K562 (cell line): ENCODE data around the gene BPTF. TPM values are rescaled to one million over a fixed set of nuclear protein-coding genes. Genes with fewer than 3 reads are reported as not detected.

ENCODE experiments used
- AFF1 ChIP-seq, 2 experiments: fragments of 450-650 bp; IDR thresholded peaks; 2 replicates each; pipeline ENCODE4 v1.6.1; 2018; ENCODE audit warnings: mild to moderate bottlenecking in 2 of 2, low read depth in 1 of 2; ENCODE audit not compliant: partially characterized antibody in 2 of 2
- DMBX1 ChIP-seq: fragments of 250-450 bp; sonication (Bioruptor Pico); IDR thresholded peaks from 2 replicates; pipeline ENCODE4 v1.8.0; 2022; ENCODE audit warnings: inconsistent platforms, mild to moderate bottlenecking, moderate library complexity, borderline replicate concordance
- KDM1A ChIP-seq, 2 experiments: fragments of 450-650 bp; IDR thresholded peaks; 2 replicates each; pipeline ENCODE4 v1.6.1; 2016; ENCODE audit warnings: mild to moderate bottlenecking in 2 of 2
- MIER1 ChIP-seq: fragments of 450-650 bp; IDR thresholded peaks from 2 replicates; pipeline ENCODE4 v1.6.1; 2016; ENCODE audit warnings: antibody characterized with exemption, mild to moderate bottlenecking, low read depth
- NRF1 ChIP-seq, 2 experiments: fragments of 450-650 bp; IDR thresholded peaks in 1 of 2; conservative IDR thresholded peaks in 1 of 2; 2 replicates each; pipeline ENCODE4 v1.6.1; 2014; ENCODE audit warnings: mild to moderate bottlenecking in 2 of 2
- PHF8 ChIP-seq: fragments of 200-600 bp; sonication (generic); IDR thresholded peaks from 2 replicates; pipeline ENCODE4 v1.6.1; 2012; ENCODE audit warnings: mixed run types, mild to moderate bottlenecking, inconsistent platforms, low read length, moderate library complexity, borderline replicate concordance
- SIN3B ChIP-seq: fragments of 450-650 bp; IDR thresholded peaks from 2 replicates; pipeline ENCODE4 v1.6.1; 2017; ENCODE audit warnings: low read depth, mild to moderate bottlenecking, moderate library complexity
- TEAD1 ChIP-seq, 2 experiments: fragments of 450-650 bp in 1 of 2; sonication (generic) in 1 of 2; formaldehyde crosslinking; IDR thresholded peaks; 2 replicates each; pipeline versions ENCODE4 v1.4.0 to v1.8.0; 2020 to 2022; ENCODE audit warnings: mild to moderate bottlenecking in 2 of 2, missing genetic modification reagents in 1 of 2
- THAP12 ChIP-seq: fragments of 250-450 bp; sonication (Bioruptor Pico); IDR thresholded peaks from 2 replicates; pipeline ENCODE4 v1.9.0; 2021; ENCODE audit warnings: mild to moderate bottlenecking, inconsistent platforms
- ZNF780A ChIP-seq: fragments of 250-450 bp; sonication (Bioruptor Pico); IDR thresholded peaks from 2 replicates; pipeline ENCODE4 v1.5.0; 2021; ENCODE audit warnings: mild to moderate bottlenecking
- polyA plus RNA-seq, 8 experiments: library from polyadenylated mRNA; depleted of rRNA in 4 of 8; stranded (reverse) in 5 of 8; unstranded in 3 of 8; fragments of >200 nt; fragmentation: Nextera tagmentation in 2 of 8; fragmentation: Illumina TruSeq in 1 of 8; extraction: Ambion mirVana in 2 of 8; extraction: Trizol in 1 of 8; gene quantifications; 2 replicates each; pipeline versions ENCODE4 v1.2.1 to v1.2.3, GENCODE V29; 2011 to 2014; ENCODE audit warnings: inconsistent platforms in 1 of 8, missing spikeins in 1 of 8
- total RNA-seq, 7 experiments: library from RNA; depleted of rRNA in 6 of 7; stranded (reverse); fragments of >200 nt in 6 of 7; fragmentation: Illumina TruSeq in 2 of 7; extraction: Trizol in 2 of 7; gene quantifications; 2 replicates each; pipeline versions ENCODE4 v1.2.1 to v1.2.3, GENCODE V29; 2011 to 2021; ENCODE audit warnings: low replicate concordance in 1 of 7

BPTF gene
- total and polyA plus RNA-seq, 9 of the 15 experiments (the other 6 are each of a cell fraction or from before 2014, with no cell fraction given) = 12.5 to 52.1 (median 26.9) TPM

DNA sequence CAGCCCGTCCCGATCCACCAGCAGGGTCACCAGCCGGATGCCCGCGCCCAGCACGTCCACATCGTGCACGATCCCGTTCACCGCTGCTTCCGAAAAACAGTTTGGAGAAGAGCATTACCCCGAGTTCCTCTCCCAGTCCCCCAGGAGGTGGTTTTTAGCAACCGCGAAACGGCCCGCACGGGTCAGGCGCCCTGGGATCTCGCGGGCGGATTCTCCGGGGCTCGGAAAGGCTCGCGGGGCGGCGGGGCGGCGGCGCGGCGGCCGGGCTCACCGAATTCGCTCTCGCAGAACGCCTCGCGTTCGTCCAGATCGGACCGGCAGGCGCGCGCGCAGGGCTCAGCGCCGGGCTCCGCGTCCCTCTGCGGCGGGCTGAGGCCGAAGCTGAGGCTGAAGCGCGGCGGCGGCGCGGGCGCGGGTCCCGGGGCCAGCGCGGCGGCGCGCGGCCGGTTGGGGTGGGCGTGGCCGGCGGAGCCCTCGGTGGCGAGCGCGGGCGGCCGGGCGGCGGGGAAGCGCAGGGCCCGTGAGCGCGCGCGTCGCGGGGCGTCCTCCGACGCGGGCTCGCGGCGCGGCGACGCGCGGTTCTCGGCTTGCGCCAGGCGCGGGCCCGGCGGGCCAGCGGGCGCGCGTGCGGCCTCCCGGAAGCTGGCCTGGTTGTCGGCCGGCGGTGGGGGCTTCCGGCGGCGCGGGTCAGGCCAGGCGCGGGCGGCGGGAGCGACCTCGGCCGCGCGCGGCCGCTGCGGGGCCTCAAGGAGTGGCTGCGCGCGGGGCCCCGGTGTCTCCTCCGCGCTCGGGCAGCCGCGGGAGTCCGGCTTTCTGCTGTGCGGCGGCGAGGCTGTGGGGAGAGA, 168.1 kb downstream of the BPTF start (continued):
- peak; percentile 38 for TF ChIP-seq THAP12 (CRISPR knock-in tag)
- TF ChIP-seq PHF8 = peak; percentile 89
- peak; percentile 35; the same call in 1 of the 2 replicates for TF ChIP-seq SIN3B
- TF ChIP-seq TEAD1 (CRISPR knock-in tag; IDR thresholded peaks at IDR 0.05) = no peak
- peak; percentile 65; the same call in 1 of the 2 replicates for TF ChIP-seq DMBX1 (CRISPR knock-in tag)
- no peak for TF ChIP-seq AFF1 (IDR thresholded peaks at IDR 0.05; ENCODE audit: low read depth in 1 of 2, partially characterized antibody in 2 of 2)
- TF ChIP-seq NRF1 (conservative IDR thresholded peaks at IDR 0.05 in 1 of 2, IDR thresholded peaks at IDR 0.05 in 1 of 2) = peak; percentile 67; a peak in 3 of 4 replicates
- TF ChIP-seq KDM1A (IDR thresholded peaks at IDR 0.05) = no peak
- no peak for TF ChIP-seq ZNF780A (CRISPR knock-in tag)
- TF ChIP-seq MIER1 = no peak
